ENCODE results near the gene MAGI2. TPM values are rescaled to one million over a fixed set of nuclear protein-coding genes. Genes with fewer than 3 reads are reported as not detected.

The MAGI2 gene
- total RNA-seq, 4 donors from 2014 or later: 0.90 to 2.4 (median 0.99) TPM

DNA sequence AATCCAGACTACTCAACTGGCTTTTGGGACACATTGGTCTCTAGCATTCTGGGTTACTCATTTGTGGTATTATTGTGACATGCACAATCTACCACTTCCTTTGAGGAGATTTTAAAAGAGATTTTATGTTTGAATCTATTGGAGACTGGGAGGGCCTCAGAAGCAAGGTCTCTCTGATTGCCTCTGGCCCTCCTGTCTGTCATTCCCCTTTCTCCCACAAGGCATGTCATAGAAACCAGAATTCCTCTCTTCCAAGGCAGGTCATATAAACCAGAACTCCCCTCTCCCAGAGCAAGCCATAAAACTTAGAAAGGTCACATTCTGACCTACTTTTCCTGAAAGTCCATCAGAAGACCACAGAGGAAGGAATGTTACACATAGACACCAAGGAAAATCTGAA, 877.2 kb downstream of the MAGI2 start:
- no peak overlapping the region for H3K4me3 ChIP-seq
- in situ Hi-C loops (cut with MboI; ENCODE audit: low sequenced_read_pairs in 4 of 4) (no loop called here), intact Hi-C loops (cut with DNase I; ENCODE audit: low total_unique reads) (no loop called here)
- no peaks in the 10 kb centered on the region for H3K27me3 ChIP-seq
- no peak for ATAC-seq
- no peaks in the 10 kb centered on the region for H3K36me3 ChIP-seq
- TF ChIP-seq, protein P1, sequence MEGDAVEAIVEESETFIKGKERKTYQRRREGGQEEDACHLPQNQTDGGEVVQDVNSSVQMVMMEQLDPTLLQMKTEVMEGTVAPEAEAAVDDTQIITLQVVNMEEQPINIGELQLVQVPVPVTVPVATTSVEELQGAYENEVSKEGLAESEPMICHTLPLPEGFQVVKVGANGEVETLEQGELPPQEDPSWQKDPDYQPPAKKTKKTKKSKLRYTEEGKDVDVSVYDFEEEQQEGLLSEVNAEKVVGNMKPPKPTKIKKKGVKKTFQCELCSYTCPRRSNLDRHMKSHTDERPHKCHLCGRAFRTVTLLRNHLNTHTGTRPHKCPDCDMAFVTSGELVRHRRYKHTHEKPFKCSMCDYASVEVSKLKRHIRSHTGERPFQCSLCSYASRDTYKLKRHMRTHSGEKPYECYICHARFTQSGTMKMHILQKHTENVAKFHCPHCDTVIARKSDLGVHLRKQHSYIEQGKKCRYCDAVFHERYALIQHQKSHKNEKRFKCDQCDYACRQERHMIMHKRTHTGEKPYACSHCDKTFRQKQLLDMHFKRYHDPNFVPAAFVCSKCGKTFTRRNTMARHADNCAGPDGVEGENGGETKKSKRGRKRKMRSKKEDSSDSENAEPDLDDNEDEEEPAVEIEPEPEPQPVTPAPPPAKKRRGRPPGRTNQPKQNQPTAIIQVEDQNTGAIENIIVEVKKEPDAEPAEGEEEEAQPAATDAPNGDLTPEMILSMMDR (IDR thresholded peaks at IDR 0.05 in 4 of 5, conservative IDR thresholded peaks at IDR 0.05 in 1 of 5): no peak
- no peak for TF ChIP-seq POLR2A (IDR thresholded peaks at IDR 0.05)
- DNase-seq: no peak
- peaks cover 0 to 3% of the 10 kb centered on the region in 2 donors for H3K4me1 ChIP-seq
- no peak overlapping the region for H3K27ac ChIP-seq
- H3K9me3 ChIP-seq: no peaks in the 10 kb centered on the region

DNA sequence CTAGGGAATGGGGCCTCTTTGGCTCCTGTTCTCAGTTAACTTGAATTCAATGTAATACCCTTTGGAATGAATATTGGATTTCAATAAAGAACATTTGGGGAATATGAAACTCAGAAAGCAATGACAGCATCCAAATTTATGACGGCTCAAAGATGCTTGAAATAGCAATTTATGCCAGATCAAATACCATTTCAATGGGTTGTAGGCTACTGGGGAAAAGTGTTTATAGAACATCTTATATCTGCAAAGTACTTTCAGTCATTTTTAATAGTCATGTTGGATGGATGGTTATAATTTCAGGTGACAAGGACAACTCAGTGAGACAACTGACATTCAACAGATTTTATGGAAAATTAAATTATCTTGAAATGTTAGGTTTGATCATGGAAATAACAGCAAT, 882.2 kb downstream of the MAGI2 start:
- ATAC-seq (no peak), DNase-seq (no peak)
- intact Hi-C loops (cut with DNase I; ENCODE audit: low total_unique reads): no loop called here
- TF ChIP-seq POLR2A (IDR thresholded peaks at IDR 0.05): no peak
- TF ChIP-seq, protein P1 (IDR thresholded peaks at IDR 0.05 in 4 of 5, conservative IDR thresholded peaks at IDR 0.05 in 1 of 5): no peak
- H3K4me1 ChIP-seq: peaks cover 0 to 3% of the 10 kb centered on the region in 2 donors
- in situ Hi-C loops (cut with MboI; ENCODE audit: low sequenced_read_pairs in 4 of 4): no loop called here
- no peak overlapping the region for H3K4me3 ChIP-seq
- H3K27ac ChIP-seq: no peak overlapping the region
- H3K9me3 ChIP-seq: no peaks in the 10 kb centered on the region
- H3K27me3 ChIP-seq: no peaks in the 10 kb centered on the region
- no peaks in the 10 kb centered on the region for H3K36me3 ChIP-seq

DNA sequence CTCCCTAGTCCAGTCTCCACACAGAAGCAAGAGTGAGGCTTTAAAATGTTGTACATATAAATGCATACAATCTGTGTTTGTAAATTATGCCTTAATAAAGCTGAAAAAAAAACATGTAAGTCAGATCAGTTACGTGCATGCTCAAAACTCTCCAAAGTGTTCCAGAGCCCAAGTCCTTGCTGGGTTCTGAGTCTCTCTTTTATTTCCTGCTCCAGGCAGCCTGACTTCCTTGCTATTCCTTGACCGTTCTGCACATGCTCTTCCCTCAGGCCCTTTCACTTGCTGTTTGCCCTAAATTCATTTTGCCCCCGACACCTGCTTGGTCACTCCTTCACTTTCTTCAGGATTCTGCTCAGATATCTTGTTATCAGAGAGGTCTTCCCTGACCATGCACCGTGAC, 884.8 kb downstream of the MAGI2 start:
- in situ Hi-C loops (cut with MboI; ENCODE audit: low sequenced_read_pairs in 4 of 4): no loop called here
- no peak for DNase-seq
- Histone ChIP-seq H3K4me1 (peaks cover 0 to 3% of the 10 kb centered on the region in 2 donors), H3K27me3 (no peaks in the 10 kb centered on the region), H3K9me3 (no peaks in the 10 kb centered on the region), H3K36me3 (no peaks in the 10 kb centered on the region), H3K4me3 (no peak overlapping the region), H3K27ac (no peak overlapping the region)
- intact Hi-C loops (cut with DNase I; ENCODE audit: low total_unique reads): no loop called here
- ATAC-seq: no peak
- TF ChIP-seq POLR2A (IDR thresholded peaks at IDR 0.05): no peak
- TF ChIP-seq, protein P1 (IDR thresholded peaks at IDR 0.05 in 4 of 5, conservative IDR thresholded peaks at IDR 0.05 in 1 of 5): no peak

DNA sequence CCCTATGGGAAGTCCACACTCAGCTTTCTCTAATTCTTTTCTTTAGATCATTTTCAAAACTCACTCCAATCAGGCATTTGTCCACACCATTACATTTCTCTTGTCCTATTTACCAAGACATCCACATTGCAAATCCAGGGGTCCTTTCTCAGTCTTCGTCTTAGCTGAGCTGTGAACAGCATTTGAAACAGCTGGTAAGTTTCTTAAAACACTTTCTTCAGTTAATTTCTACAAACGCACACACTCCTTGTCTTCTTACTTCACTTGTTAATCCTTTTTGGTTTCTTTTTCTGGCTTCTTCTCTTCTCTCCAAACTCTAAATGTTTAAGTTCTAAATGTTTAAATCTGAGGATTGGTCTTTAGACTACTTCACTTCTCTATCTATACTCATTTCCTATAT, 885.6 kb downstream of the MAGI2 start:
- no peaks in the 10 kb centered on the region for H3K27me3 ChIP-seq
- in situ Hi-C loops (cut with MboI; ENCODE audit: low sequenced_read_pairs in 4 of 4): no loop called here

DNA sequence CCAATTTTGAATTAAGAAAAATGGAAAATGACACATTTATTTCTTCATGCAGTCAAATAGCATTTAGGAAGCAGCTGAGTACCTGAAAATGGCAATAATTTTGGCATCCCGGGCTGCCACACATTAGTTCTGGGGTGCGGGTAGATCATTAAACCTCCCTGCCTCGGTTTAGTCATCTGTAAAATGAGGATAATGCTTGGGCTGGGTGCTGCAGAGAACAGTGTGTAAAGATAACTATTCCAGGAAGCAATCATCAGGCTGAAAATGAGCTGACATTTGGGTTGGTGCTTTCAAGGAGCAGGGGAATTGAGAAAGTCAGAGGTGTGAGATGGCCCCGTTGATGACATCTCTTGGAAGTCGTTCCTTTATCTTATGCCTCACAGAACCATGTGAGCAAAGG, 887.7 kb downstream of the MAGI2 start:
- no peak overlapping the region for H3K27ac ChIP-seq
- no peak overlapping the region for H3K4me3 ChIP-seq
- in situ Hi-C loops (cut with MboI; ENCODE audit: low sequenced_read_pairs in 4 of 4): no loop called here
- no peaks in the 10 kb centered on the region for H3K9me3 ChIP-seq
- DNase-seq (no peak), ATAC-seq (no peak)
- no peaks in the 10 kb centered on the region for H3K4me1 ChIP-seq
- intact Hi-C loops (cut with DNase I; ENCODE audit: low total_unique reads): no loop called here
- TF ChIP-seq POLR2A (IDR thresholded peaks at IDR 0.05): no peak
- TF ChIP-seq, protein P1 (IDR thresholded peaks at IDR 0.05 in 4 of 5, conservative IDR thresholded peaks at IDR 0.05 in 1 of 5): no peak
- no peaks in the 10 kb centered on the region for H3K27me3 ChIP-seq
- no peaks in the 10 kb centered on the region for H3K36me3 ChIP-seq

More for the DNA sequence above, 885.6 kb downstream of the MAGI2 start:
- no peaks in the 10 kb centered on the region for H3K36me3 ChIP-seq
- H3K27ac ChIP-seq: no peak overlapping the region
- intact Hi-C loops (cut with DNase I; ENCODE audit: low total_unique reads): no loop called here
- ATAC-seq: no peak
- no peak for DNase-seq
- H3K4me1 ChIP-seq: peaks cover 0 to 3% of the 10 kb centered on the region in 2 donors
- no peaks in the 10 kb centered on the region for H3K9me3 ChIP-seq
- TF ChIP-seq, protein P1 (IDR thresholded peaks at IDR 0.05 in 4 of 5, conservative IDR thresholded peaks at IDR 0.05 in 1 of 5): no peak
- no peak overlapping the region for H3K4me3 ChIP-seq
